ENCODE measurements around the gene SPOCK2.
A peak's percentile ranks its signal among the peaks of the same experiment; 100 is the strongest.
"Not testable (repeated sequence)": the region's sequence is repeated elsewhere in the genome, so short reads cannot be mapped to it uniquely, and the experiment has no call there.

Gene SPOCK2

GRCh38 chr10:72037811-72038210 lies 50.5 kb downstream of the SPOCK2 start:
- H3K27me3 Mint-ChIP-seq (ENCODE audit: low read depth, poor library complexity), result no peaks in the 10 kb centered on the region
- peak overlapping the region; percentile 90 for H3K27ac Mint-ChIP-seq
- H3K4me3 Mint-ChIP-seq, result no peak overlapping the region
- TF ChIP-seq, protein P1, sequence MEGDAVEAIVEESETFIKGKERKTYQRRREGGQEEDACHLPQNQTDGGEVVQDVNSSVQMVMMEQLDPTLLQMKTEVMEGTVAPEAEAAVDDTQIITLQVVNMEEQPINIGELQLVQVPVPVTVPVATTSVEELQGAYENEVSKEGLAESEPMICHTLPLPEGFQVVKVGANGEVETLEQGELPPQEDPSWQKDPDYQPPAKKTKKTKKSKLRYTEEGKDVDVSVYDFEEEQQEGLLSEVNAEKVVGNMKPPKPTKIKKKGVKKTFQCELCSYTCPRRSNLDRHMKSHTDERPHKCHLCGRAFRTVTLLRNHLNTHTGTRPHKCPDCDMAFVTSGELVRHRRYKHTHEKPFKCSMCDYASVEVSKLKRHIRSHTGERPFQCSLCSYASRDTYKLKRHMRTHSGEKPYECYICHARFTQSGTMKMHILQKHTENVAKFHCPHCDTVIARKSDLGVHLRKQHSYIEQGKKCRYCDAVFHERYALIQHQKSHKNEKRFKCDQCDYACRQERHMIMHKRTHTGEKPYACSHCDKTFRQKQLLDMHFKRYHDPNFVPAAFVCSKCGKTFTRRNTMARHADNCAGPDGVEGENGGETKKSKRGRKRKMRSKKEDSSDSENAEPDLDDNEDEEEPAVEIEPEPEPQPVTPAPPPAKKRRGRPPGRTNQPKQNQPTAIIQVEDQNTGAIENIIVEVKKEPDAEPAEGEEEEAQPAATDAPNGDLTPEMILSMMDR (IDR thresholded peaks at IDR 0.05), result no peak
- no peaks in the 10 kb centered on the region for H3K9me3 Mint-ChIP-seq
- peaks cover 79% of the 10 kb centered on the region for H3K4me1 Mint-ChIP-seq
- no peaks in the 10 kb centered on the region for H3K36me3 Mint-ChIP-seq (ENCODE audit: low read depth)
- no peak for DNase-seq

DNA sequence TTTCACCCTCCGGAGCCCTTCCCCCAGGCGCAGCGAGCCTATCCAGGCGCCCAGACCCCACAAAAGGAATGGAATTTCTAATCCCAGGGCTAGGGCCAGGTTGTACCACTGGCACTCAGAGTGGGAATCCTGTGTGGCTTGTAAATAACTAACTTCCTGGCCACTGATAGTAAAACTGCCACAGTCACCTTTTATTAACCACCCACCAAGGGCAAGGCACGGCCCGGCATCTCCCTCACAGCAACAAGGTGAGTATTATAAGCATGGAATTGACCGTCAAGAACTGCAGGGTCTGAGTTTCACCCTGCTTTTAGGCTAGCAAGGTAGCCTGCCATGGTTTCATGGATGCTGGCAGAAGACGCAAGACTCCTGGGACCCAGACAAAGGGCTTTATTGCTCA lies 51.1 kb downstream of the SPOCK2 start:
- no peaks in the 10 kb centered on the region for H3K9me3 Mint-ChIP-seq
- H3K4me3 Mint-ChIP-seq, result no peak overlapping the region
- TF ChIP-seq, protein P1 (IDR thresholded peaks at IDR 0.05), result no peak
- peaks cover 79% of the 10 kb centered on the region for H3K4me1 Mint-ChIP-seq
- no peaks in the 10 kb centered on the region for H3K27me3 Mint-ChIP-seq (ENCODE audit: low read depth, poor library complexity)
- no peak for DNase-seq
- H3K36me3 Mint-ChIP-seq (ENCODE audit: low read depth), result no peaks in the 10 kb centered on the region
- H3K27ac Mint-ChIP-seq, result peak overlapping the region; percentile 90

DNA sequence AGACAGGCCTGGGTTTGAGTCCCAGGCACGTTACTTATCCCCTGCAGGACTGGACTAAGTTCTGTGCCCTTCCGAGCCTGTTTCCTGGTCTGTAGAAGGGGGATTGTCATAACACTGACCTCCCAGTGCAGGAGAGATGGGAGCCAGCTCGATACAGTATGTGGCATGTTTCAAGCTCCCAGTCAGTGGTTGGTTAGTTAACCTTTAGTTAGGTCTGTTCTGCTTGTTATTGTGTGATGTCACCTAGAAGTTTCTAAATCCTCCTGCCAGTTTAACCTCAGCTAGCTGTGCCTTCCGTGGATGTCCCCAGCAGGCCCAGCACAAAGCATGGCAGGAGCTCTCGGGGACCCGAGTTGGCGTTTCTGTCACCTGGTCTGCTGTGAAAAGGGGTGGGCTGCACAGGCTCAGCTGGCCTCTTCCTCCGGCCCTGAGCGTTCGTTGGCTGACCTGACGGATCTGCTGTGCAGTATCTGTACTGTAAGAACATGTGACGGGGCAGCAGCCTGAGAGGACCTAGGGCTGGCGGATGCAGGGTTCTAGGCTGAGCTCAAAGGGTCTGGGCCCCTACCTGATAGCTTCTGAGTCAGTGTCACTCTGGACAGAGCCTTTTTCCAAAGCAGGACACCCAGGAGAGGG lies 53.0 kb downstream of the SPOCK2 start:
- H3K27ac Mint-ChIP-seq, result peak overlapping the region; percentile 7
- H3K4me1 Mint-ChIP-seq, result peaks cover 89% of the 10 kb centered on the region

GRCh38 chr10:72034761-72035160 lies 53.6 kb downstream of the SPOCK2 start:
- no peak for DNase-seq
- Mint-ChIP-seq H3K4me1 (peaks cover 93% of the 10 kb centered on the region), H3K9me3 (no peaks in the 10 kb centered on the region), H3K4me3 (peak overlapping the region; percentile 16), H3K27ac (peak overlapping the region; percentile 97), H3K36me3 (ENCODE audit: low read depth) (no peaks in the 10 kb centered on the region), H3K27me3 (ENCODE audit: low read depth, poor library complexity) (peaks cover 2% of the 10 kb centered on the region)
- TF ChIP-seq, protein P1 (IDR thresholded peaks at IDR 0.05), result no peak

More for the DNA sequence above, 53.0 kb downstream of the SPOCK2 start:
- no peaks in the 10 kb centered on the region for H3K36me3 Mint-ChIP-seq (ENCODE audit: low read depth)
- TF ChIP-seq, protein P1 (IDR thresholded peaks at IDR 0.05), result no peak
- H3K4me3 Mint-ChIP-seq, result peak overlapping the region; percentile 16
- no peaks in the 10 kb centered on the region for H3K27me3 Mint-ChIP-seq (ENCODE audit: low read depth, poor library complexity)
- H3K9me3 Mint-ChIP-seq, result no peaks in the 10 kb centered on the region
- DNase-seq, result no peak

DNA sequence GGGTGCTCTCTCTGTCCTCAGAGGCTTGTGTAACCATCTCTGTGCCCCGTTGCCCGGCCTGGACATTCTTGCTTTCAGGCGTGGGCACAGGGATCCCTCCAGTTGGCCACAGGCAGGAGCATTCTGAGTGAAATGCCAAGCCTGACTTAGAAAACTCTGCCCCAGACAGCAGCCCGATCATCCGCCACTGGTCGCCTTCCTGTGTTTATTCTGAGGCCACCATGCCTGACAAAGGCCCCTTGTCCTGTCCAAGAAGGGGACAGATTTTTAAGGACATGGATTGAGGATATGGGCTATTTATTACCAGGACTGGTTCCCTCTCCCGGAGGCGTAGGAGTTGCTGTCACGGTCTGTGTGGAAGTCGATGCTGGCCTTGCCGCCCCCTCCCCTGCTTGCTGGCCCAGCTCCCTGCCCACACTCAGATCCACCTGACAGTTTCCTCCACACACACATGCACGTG lies 54.3 kb downstream of the SPOCK2 start:
- DNase-seq, result peak; percentile 24
- peak overlapping the region; percentile 15 for H3K4me3 Mint-ChIP-seq
- no peaks in the 10 kb centered on the region for H3K9me3 Mint-ChIP-seq
- H3K36me3 Mint-ChIP-seq (ENCODE audit: low read depth), result no peaks in the 10 kb centered on the region
- peak overlapping the region; percentile 97 for H3K27ac Mint-ChIP-seq
- H3K4me1 Mint-ChIP-seq, result peaks cover 93% of the 10 kb centered on the region
- TF ChIP-seq, protein P1 (IDR thresholded peaks at IDR 0.05), result no peak
- H3K27me3 Mint-ChIP-seq (ENCODE audit: low read depth, poor library complexity), result peaks cover 2% of the 10 kb centered on the region

GRCh38 chr10:72032409-72033162 lies 55.8 kb downstream of the SPOCK2 start:
- peaks cover 94% of the 10 kb centered on the region for H3K4me1 Mint-ChIP-seq
- H3K4me3 Mint-ChIP-seq; H3K36me3 Mint-ChIP-seq (ENCODE audit: low read depth); DNase-seq; H3K27me3 Mint-ChIP-seq (ENCODE audit: low read depth, poor library complexity); H3K9me3 Mint-ChIP-seq: not testable (repeated sequence)
- H3K27ac Mint-ChIP-seq, result peak overlapping the region; percentile 39
